WTC11 (cell line): ENCODE results near the gene KHSRP. TPM values are rescaled to one million over a fixed set of nuclear protein-coding genes. Genes with fewer than 3 reads are reported as not detected.

ENCODE experiments used
- ATAC-seq: fragments of 200-7000 bp; cut with Tn5 transposase; 2 replicates; pipeline ENCODE4 v1.10.0; 2021; ENCODE audit warnings: mild to moderate bottlenecking, moderate library complexity
- CTCF ChIA-PET: fragments of 300-600 bp; sonication (Branson Sonifier 250); formaldehyde crosslinking; loops from one replicate; lab custom pipeline; 2021; ENCODE audit warnings: antibody characterized with exemption; lab: Charles Lee
- POLR2A ChIA-PET: fragments of 350-600 bp; sonication (Branson Sonifier 250); formaldehyde crosslinking; loops from one replicate; lab custom pipeline; 2021; ENCODE audit warnings: antibody characterized with exemption; lab: Charles Lee
- DNase-seq: peaks from one replicate; pipeline ENCODE4 v3.0.0; 2021; ENCODE audit warnings: low spot score
- H3K27ac Mint-ChIP-seq: 2 replicates; pipeline ENCODE4 v1.8.0; 2021; ENCODE audit warnings: mixed read lengths
- H3K27me3 Mint-ChIP-seq: 2 replicates; pipeline ENCODE4 v1.8.0; 2021; ENCODE audit warnings: low read depth, mild to moderate bottlenecking, moderate library complexity, mixed read lengths
- H3K36me3 Mint-ChIP-seq: 2 replicates; pipeline ENCODE4 v1.8.0; 2021; ENCODE audit warnings: mixed read lengths
- H3K4me1 Mint-ChIP-seq: 2 replicates; pipeline ENCODE4 v1.8.0; 2022; ENCODE audit warnings: mixed read lengths
- H3K4me3 Mint-ChIP-seq: 2 replicates; pipeline ENCODE4 v1.8.0; 2021; ENCODE audit warnings: mild to moderate bottlenecking, moderate library complexity, mixed read lengths
- H3K9me3 Mint-ChIP-seq: 2 replicates; pipeline ENCODE4 v1.8.0; 2021; ENCODE audit warnings: mixed read lengths
- ATF2 ChIP-seq: sonication (generic); formaldehyde crosslinking; IDR thresholded peaks from 2 replicates; pipeline ENCODE4 v1.8.1; 2022; ENCODE audit warnings: low read depth, missing genetic modification reagents, borderline replicate concordance
- ATF6 ChIP-seq: sonication (generic); formaldehyde crosslinking; IDR thresholded peaks from 2 replicates; pipeline ENCODE4 v1.8.1; 2023; ENCODE audit warnings: mild to moderate bottlenecking, missing genetic modification reagents
- CREM ChIP-seq: sonication (generic); formaldehyde crosslinking; IDR thresholded peaks from 2 replicates; pipeline ENCODE4 v1.8.1; 2022; ENCODE audit warnings: mild to moderate bottlenecking, missing genetic modification reagents, moderate library complexity
- E2F1 ChIP-seq: sonication (generic); formaldehyde crosslinking; IDR thresholded peaks from 2 replicates; pipeline ENCODE4 v1.8.0; 2022; ENCODE audit warnings: mild to moderate bottlenecking, missing genetic modification reagents
- FOXP1 ChIP-seq: sonication (generic); formaldehyde crosslinking; IDR thresholded peaks from 2 replicates; pipeline ENCODE4 v1.8.0; 2022; ENCODE audit warnings: missing genetic modification reagents, mild to moderate bottlenecking, moderate library complexity, borderline replicate concordance
- IRF1 ChIP-seq: sonication (generic); formaldehyde crosslinking; IDR thresholded peaks from 2 replicates; pipeline ENCODE4 v1.8.0; 2023; ENCODE audit warnings: missing genetic modification reagents
- IRF2 ChIP-seq: sonication (generic); formaldehyde crosslinking; IDR thresholded peaks from 2 replicates; pipeline ENCODE4 v1.8.0; 2022; ENCODE audit warnings: low read depth, missing genetic modification reagents, borderline replicate concordance
- JAZF1 ChIP-seq: fragments of 250-450 bp; sonication (Bioruptor Pico); IDR thresholded peaks from 2 replicates; pipeline ENCODE4 v1.9.0; 2021; ENCODE audit warnings: moderate library complexity, mild to moderate bottlenecking, inconsistent platforms
- KAT7 ChIP-seq: sonication (generic); formaldehyde crosslinking; IDR thresholded peaks from 2 replicates; pipeline ENCODE4 v1.8.1; 2023; ENCODE audit warnings: missing genetic modification reagents, mild to moderate bottlenecking, borderline replicate concordance
- PRRX2 ChIP-seq: fragments of 250-450 bp; sonication (Bioruptor Pico); IDR thresholded peaks from 2 replicates; pipeline ENCODE4 v1.8.0; 2021; ENCODE audit warnings: mild to moderate bottlenecking
- RELA ChIP-seq: sonication (generic); formaldehyde crosslinking; IDR thresholded peaks from 2 replicates; pipeline ENCODE4 v1.8.1; 2022; ENCODE audit warnings: missing genetic modification reagents, mild to moderate bottlenecking, borderline replicate concordance
- TP53 ChIP-seq: sonication (generic); formaldehyde crosslinking; IDR thresholded peaks from 2 replicates; pipeline ENCODE4 v1.8.1; 2023; ENCODE audit warnings: mild to moderate bottlenecking, missing genetic modification reagents
- ZNF138 ChIP-seq: sonication (generic); formaldehyde crosslinking; conservative IDR thresholded peaks from 2 replicates; pipeline ENCODE4 v1.8.1; 2022; ENCODE audit warnings: mild to moderate bottlenecking, moderate library complexity, missing genetic modification reagents
- ZNF532 ChIP-seq: fragments of 250-450 bp; sonication (Bioruptor Pico); IDR thresholded peaks from 2 replicates; pipeline ENCODE4 v1.9.0; 2021; ENCODE audit warnings: mild to moderate bottlenecking, borderline replicate concordance
- ZNF671 ChIP-seq: fragments of 250-450 bp; sonication (Bioruptor Pico); IDR thresholded peaks from 2 replicates; pipeline ENCODE4 v1.8.0; 2021; ENCODE audit warnings: mild to moderate bottlenecking
- ZSCAN18 ChIP-seq: fragments of 250-450 bp; sonication (Bioruptor Pico); IDR thresholded peaks from 2 replicates; pipeline ENCODE4 v2.1.2; 2022; ENCODE audit warnings: mild to moderate bottlenecking, moderate library complexity
- total RNA-seq: library from RNA; stranded (reverse); gene quantifications from 3 replicates; pipeline ENCODE4 v1.2.3, GENCODE V29; 2021
- TF ChIP-seq, protein P1 (sequence below): fragments of 250-450 bp; sonication (Bioruptor Pico); IDR thresholded peaks from 2 replicates; pipeline ENCODE4 v1.8.0; 2021; ENCODE audit warnings: mild to moderate bottlenecking
- TF ChIP-seq, protein P2 (sequence below): sonication (generic); formaldehyde crosslinking; IDR thresholded peaks from 2 replicates; pipeline ENCODE4 v1.8.1; 2022; ENCODE audit warnings: low read depth, mild to moderate bottlenecking, moderate library complexity, missing genetic modification reagents, borderline replicate concordance

The KHSRP gene
- total RNA-seq, 1 experiment from 2014 or later: 572 TPM

GRCh38 chr19:6473647-6474046 lies 49.0 kb upstream of the KHSRP start:
- DNase-seq (no peak), ATAC-seq (no peak)
- POLR2A ChIA-PET: no interaction called here
- Mint-ChIP-seq H3K36me3 (no peaks in the 10 kb centered on the region), H3K27me3 (peaks cover 30% of the 10 kb centered on the region), H3K4me3 (no peak overlapping the region), H3K9me3 (no peaks in the 10 kb centered on the region), H3K27ac (no peak overlapping the region), H3K4me1 (peaks cover 4% of the 10 kb centered on the region; the same call in 1 of the 2 replicates)
- CTCF ChIA-PET: no interaction called here
- no peak for TF ChIP-seq TP53 (CRISPR knock-in tag)
- no peak for TF ChIP-seq IRF2 (CRISPR knock-in tag)
- TF ChIP-seq JAZF1 (CRISPR knock-in tag): no peak
- no peak for TF ChIP-seq PRRX2 (CRISPR knock-in tag)
- no peak for TF ChIP-seq ZNF532
- TF ChIP-seq, all 79 proteins: peak for 0

GRCh38 chr19:6472713-6473112 lies 48.1 kb upstream of the KHSRP start:
- ChIA-PET POLR2A (no interaction called here), CTCF (interaction anchor here (1.4 kb wide), 1 partner anchor 9 kb away, joined by 3 read pairs; the partner anchor contains the start of gene DENND1C)
- Mint-ChIP-seq H3K27ac (no peak overlapping the region), H3K4me3 (no peak overlapping the region), H3K4me1 (peaks cover 7% of the 10 kb centered on the region; the same call in 1 of the 2 replicates), H3K9me3 (no peaks in the 10 kb centered on the region), H3K36me3 (no peaks in the 10 kb centered on the region; the same call in 1 of the 2 replicates), H3K27me3 (peaks cover 30% of the 10 kb centered on the region)
- ATAC-seq: no peak
- no peak for DNase-seq
- no peak for TF ChIP-seq ZSCAN18 (CRISPR knock-in tag)
- no peak for TF ChIP-seq ZNF138
- TF ChIP-seq E2F1 (CRISPR knock-in tag): no peak
- TF ChIP-seq IRF1: no peak
- TF ChIP-seq FOXP1 (CRISPR knock-in tag): no peak
- no peak for TF ChIP-seq KAT7 (CRISPR knock-in tag)
- TF ChIP-seq, protein P1, sequence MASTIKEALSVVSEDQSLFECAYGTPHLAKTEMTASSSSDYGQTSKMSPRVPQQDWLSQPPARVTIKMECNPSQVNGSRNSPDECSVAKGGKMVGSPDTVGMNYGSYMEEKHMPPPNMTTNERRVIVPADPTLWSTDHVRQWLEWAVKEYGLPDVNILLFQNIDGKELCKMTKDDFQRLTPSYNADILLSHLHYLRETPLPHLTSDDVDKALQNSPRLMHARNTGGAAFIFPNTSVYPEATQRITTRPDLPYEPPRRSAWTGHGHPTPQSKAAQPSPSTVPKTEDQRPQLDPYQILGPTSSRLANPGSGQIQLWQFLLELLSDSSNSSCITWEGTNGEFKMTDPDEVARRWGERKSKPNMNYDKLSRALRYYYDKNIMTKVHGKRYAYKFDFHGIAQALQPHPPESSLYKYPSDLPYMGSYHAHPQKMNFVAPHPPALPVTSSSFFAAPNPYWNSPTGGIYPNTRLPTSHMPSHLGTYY (CRISPR knock-in tag): no peak
- no peak for TF ChIP-seq ATF6
- no peak for TF ChIP-seq IRF2 (CRISPR knock-in tag)
- TF ChIP-seq RELA (CRISPR knock-in tag): no peak
- TF ChIP-seq CREM (CRISPR knock-in tag): no peak
- no peak for TF ChIP-seq ZNF671 (CRISPR knock-in tag)
- TF ChIP-seq, protein P2, sequence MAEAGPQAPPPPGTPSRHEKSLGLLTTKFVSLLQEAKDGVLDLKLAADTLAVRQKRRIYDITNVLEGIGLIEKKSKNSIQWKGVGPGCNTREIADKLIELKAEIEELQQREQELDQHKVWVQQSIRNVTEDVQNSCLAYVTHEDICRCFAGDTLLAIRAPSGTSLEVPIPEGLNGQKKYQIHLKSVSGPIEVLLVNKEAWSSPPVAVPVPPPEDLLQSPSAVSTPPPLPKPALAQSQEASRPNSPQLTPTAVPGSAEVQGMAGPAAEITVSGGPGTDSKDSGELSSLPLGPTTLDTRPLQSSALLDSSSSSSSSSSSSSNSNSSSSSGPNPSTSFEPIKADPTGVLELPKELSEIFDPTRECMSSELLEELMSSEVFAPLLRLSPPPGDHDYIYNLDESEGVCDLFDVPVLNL (CRISPR knock-in tag): no peak
- TF ChIP-seq ATF2 (CRISPR knock-in tag): no peak
